HT-29 (cell line): Measurements from ENCODE around the gene ZSCAN10. TPM values are rescaled to one million over a fixed set of nuclear protein-coding genes. Genes with fewer than 3 reads are reported as not detected.
"Not testable (repeated sequence)": the region's sequence is repeated elsewhere in the genome, so short reads cannot be mapped to it uniquely, and the experiment has no call there.

ENCODE experiments used
- DNase-seq: peaks from one replicate; pipeline ENCODE4 v3.0.0-alpha.2; 2015; ENCODE audit warnings: low spot score
- total RNA-seq: library from RNA; depleted of rRNA; stranded (reverse); fragments of >200 nt; shearing (Covaris generic); gene quantifications from 2 replicates; pipeline ENCODE4 v1.2.3, GENCODE V29; 2014

ZSCAN10 gene
- total RNA-seq, 1 experiment from 2014 or later = not detected

GRCh38 chr16:3065069-3065741 is 33.9 kb downstream of the ZSCAN10 start, which contains the start of gene IL32:
Gene IL32, plus strand, starts transcription at chr16:3065640. Its CDS starts 172 bp downstream, at chr16:3065812.
- peak; percentile 25 for DNase-seq

GRCh38 chr16:3063625-3064386 is 35.3 kb downstream of the ZSCAN10 start:
- DNase-seq = no peak

- DNase-seq = no peak
Measured at GRCh38 chr16:3062553-3062952, 36.5 kb downstream of the ZSCAN10 start.

GRCh38 chr16:3060339-3061127 is 38.6 kb downstream of the ZSCAN10 start:
- DNase-seq = no peak

- no peak for DNase-seq
Measured at GRCh38 chr16:3059723-3060242, 39.3 kb downstream of the ZSCAN10 start.

GRCh38 chr16:3059041-3059722 is 39.9 kb downstream of the ZSCAN10 start:
- DNase-seq = peak; percentile 83

GRCh38 chr16:3058139-3059030 is 40.7 kb downstream of the ZSCAN10 start:
- DNase-seq = peak; percentile 32

- DNase-seq = no peak
Measured at GRCh38 chr16:3057181-3058138, 41.6 kb downstream of the ZSCAN10 start.

GRCh38 chr16:3056336-3057180 is 42.5 kb downstream of the ZSCAN10 start:
- DNase-seq = no peak

- not testable (repeated sequence) for DNase-seq
Measured at GRCh38 chr16:3055734-3056115, 43.4 kb downstream of the ZSCAN10 start.

- DNase-seq = no peak
Measured at GRCh38 chr16:3054965-3055733, 43.9 kb downstream of the ZSCAN10 start.

GRCh38 chr16:3053330-3053710 is 45.8 kb downstream of the ZSCAN10 start:
- not testable (repeated sequence) for DNase-seq

- DNase-seq = not testable (repeated sequence)
Measured at GRCh38 chr16:3052571-3053329, 46.3 kb downstream of the ZSCAN10 start.

- no peak for DNase-seq
Measured at GRCh38 chr16:3051494-3051893, 47.6 kb downstream of the ZSCAN10 start.

- DNase-seq = no peak
Measured at GRCh38 chr16:3051009-3051408, 48.1 kb downstream of the ZSCAN10 start.

- DNase-seq = no peak
Measured at GRCh38 chr16:3050487-3050886, 48.6 kb downstream of the ZSCAN10 start.
